IPS DF 4.7 (cell line): ENCODE results near the gene TMEM269.

ENCODE experiments used
- DNase-seq: peaks from one replicate; pipeline ENCODE4 v3.0.0-alpha.2; 2013; ENCODE audit warnings: low spot score; ENCODE audit errors: extremely low read depth

The TMEM269 gene

DNA sequence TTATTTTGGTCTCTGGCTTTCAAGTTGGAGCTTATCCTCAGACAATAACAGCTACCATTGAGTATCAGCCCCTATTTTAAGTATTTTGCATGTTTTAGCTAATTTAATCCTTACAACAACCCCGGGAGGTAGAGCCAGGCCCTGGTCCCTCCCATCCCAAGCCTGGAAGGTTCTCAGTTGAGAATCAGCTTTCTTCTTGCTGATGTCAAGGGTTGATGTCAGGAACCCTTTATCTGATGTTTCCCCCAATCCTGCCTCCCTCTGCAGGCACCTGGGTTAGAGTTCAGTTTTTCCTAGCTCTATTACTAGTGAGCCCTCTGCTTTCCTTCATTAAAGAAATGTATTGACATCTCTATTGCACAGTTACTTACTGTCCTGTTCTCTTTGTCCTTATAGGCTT lies 36.0 kb downstream of the TMEM269 start:
- DNase-seq = no peak

DNA sequence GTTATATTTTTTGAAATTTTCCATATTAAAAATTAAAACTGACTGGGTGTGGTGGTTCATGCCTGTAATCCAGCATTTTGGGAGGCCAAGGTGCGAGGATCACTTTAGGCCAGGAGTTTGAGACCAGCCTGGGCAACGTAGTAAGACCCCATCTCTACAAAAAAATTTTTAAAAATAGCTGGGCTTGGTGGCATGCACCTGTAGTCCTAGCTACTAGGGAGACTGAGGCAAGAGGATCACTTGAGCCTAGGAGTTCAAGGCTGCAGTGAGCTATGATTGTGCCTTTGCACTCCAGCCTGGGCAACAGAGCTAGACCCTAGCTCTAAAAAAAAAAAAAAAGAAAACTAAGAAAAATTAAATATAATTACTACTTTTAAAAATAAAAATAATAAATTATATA lies 36.9 kb downstream of the TMEM269 start:
- no peak for DNase-seq

DNA sequence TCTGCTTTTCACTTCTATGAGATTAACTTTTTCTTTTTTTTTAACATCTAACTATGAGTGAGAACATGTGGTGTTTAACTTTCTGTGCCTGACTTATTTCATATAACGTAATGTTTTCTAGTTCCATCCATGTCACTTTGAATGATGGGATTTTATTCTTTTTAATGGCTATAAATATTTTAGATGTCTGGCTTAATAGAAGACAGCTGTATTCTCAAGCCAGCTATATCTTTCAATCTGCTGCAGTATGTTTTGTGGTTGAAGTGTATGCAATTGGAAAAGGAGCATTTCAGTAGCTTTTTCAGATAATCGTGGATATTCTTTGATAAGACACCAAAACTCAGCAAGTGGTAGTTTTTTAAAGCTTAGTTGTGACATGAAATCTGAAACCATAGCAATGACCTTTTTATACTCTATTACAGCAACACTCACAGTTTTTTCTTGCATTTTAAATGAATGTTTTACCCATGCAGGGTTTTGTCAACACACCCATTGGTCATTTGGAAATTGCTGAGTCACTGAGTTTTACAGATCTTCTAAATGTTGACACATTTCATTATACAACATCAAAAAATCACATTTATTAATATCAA lies 38.1 kb downstream of the TMEM269 start:
- DNase-seq = no peak

DNA sequence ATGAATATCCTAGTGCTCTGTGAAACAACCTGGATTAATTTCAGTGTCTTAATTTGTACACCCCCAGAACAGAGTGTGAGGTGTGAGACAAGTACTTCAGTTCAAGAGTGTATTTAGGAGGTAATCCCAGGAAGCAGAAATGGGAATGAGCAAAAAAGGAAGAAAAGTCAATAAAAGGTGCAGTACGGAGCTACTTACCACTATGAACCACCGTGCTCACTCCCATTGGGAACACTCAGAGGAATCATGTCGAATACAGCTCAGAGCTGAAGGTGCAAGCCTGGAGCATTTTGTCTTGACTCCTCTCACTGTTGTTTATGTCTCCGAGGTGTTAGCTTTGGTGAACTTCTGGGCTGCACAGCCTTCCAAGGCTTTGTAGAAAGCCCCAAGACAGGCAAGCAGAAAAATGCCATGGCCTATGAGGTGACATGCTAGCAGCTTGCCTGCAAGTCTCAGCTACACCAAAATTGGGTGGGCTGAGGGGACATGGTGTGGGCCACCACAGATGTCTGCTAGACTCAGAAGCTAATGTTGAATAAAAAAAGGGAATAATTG lies 39.8 kb downstream of the TMEM269 start:
- DNase-seq = no peak

DNA sequence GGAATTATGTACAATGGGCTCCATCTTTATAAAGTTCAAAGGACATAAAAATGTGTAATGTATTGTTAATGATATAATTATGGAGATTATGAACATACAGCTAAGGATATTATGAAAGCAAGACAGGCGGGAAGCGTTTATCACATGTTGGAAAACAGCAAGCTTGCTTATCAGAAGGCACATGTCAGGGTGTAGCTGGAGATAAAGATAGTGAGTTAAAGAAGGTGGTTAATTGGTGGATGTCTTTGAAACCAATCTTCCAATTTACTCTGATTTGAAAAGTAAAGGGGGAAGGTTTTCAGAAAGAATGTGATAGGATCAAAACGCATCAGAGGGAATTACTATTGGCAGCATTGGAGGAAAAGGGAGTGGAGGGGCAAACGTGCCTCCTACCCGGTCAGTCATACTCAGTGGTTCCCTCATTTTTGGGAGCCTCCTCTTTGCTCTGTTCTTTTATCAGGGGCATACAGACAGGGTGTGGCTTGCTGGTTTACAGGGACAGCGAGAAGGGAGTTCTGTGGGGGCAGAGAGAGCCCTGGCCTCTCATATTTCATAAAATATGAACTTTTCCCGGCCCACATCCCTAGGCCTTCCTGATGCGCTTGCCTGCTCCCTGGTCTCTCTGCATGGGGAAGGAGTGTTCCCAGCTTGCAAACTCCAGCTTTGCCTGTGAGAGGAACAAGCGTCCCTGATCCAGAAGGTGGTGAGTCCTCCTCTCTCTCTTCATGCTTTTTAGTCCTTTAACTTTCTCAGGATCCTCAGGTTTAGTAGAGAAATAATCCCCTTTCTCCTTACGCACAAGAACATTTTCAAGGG lies 40.5 kb downstream of the TMEM269 start:
- DNase-seq = no peak

DNA sequence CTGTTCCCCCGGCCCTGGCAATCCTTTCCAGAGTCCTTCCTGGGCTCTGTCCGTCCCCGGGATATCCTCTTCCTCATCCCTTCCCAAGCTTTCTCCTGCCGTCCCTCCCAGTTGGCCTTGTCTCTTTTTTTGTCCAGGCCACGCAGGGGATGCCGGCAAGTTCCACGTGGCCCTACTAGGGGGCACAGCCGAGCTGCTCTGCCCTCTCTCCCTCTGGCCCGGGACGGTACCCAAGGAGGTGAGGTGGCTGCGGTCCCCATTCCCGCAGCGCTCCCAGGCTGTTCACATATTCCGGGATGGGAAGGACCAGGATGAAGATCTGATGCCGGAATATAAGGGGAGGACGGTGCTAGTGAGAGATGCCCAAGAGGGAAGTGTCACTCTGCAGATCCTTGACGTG lies 45.8 kb downstream of the TMEM269 start:
- no peak for DNase-seq

DNA sequence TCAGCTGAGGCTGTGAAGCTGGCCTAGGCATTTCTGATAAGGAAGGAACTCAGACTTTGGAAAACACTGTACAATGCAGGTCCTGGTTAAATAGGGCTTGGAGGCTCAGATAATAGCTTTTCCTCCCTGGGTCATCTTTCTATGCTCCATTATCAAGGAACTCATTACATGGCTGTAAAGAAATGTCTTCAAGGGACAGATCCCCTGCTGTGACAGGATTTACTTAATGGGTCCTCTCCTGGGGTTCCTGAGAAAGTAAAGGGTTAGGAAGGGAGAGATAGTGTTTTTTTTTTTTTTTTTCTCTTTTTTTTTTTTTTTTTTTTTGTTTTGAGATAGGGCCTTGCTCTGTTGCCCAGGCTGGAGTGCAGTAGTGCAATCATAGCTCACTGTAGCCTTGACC lies 46.5 kb downstream of the TMEM269 start:
- DNase-seq = no peak

DNA sequence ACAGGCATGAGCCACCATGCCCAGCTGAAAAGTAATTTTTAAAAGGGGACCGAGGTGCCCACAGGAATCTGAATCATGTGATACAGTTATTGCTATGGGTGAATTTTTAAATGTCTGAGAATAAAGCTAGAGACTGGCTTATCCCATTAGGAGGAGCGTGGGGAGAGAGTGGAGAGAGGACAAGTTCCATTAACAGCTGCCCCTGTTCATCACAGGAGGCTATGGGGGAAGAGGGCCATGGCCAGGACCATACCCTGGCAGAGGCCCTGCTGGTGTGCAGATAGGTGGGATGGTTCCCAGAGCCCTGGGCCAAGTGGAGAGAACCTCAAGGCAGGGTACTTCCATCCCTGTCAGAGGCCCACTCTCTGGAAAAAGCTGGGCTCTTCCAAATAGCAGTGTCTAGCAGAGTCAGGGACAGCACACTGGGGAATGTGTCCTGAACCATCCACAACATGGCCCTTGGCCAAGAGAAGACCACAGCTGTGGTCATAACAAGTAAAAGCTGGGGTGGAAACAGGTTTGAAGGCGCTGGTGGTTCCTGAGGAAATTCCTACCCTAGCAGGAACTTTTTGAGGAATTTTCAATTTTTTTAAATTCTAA lies 48.0 kb downstream of the TMEM269 start:
- no peak for DNase-seq

DNA sequence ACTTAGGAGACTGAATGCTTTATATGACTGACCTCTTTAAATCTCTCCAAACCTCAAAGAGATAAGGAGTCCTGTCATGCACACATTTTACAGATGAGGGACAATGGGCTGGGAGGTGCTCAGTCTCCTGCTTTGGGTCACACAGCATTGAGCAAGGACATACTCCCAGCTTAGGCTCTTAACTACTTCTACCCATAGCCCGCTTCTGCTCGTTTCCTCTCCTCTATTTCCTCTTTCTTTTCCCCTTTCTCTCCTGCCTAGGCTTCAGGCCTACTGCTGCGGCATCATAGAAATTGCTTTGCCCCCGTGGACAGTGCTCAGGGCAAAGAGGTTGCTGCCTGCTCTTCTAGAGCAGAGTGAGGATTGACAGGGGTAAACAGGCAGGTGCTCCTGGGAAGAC lies 49.2 kb downstream of the TMEM269 start:
- DNase-seq = no peak

DNA sequence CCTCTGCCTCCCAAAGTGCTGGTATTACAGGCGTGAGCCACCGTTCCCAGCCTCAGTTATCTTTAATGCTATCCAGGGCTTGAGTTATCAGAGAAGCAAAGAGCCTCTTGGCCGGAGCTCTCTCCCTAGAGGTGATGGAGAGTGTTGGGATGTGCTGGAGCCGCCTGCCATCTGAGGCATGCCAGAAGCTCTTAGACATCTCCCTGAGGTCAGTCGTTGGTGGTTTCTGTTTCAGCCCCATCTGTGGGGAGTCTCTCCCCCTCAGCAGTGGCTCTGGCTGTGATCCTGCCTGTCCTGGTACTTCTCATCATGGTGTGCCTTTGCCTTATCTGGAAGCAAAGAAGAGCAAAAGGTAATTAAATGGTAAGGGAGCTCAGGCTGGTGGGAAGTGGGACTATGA lies 50.0 kb downstream of the TMEM269 start:
- no peak for DNase-seq

DNA sequence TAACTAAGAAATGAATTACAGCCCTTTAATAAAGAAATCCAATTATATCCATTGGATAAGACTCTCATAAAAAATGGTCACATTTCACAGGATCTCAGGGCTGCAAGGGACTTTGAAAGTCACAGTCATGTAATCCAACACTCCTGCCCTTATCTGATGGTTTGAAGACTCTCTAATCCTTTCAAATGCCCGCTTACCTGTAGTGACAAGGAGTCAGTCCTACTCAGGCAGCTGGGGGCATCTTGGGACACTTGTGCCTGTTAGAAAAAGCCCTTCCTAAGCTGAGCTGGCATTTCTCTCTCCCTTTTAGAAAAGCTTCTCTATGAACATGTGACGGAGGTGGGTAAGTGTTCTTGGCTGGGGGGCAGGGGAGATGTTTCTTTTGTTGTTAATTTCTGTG lies 50.6 kb downstream of the TMEM269 start:
- no peak for DNase-seq

DNA sequence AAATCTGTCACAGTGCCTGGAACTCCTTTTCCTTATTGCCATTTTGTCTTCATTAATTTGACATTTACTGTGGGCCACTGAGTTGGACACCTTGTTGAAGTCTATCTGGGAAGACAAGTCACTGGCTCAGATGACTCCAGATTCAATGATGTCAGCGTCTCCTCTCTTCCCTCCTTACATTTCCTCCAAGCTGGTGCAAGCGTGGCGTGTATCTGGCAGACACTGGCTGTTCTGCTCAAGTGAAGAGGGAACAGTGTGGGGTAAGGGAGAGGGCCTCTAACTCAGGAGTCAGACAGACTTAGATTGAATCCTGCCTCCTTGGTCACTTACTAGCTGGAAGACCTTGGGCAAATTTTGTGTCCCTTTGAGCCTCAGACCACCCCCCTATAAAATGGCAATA lies 52.9 kb downstream of the TMEM269 start:
- no peak for DNase-seq

DNA sequence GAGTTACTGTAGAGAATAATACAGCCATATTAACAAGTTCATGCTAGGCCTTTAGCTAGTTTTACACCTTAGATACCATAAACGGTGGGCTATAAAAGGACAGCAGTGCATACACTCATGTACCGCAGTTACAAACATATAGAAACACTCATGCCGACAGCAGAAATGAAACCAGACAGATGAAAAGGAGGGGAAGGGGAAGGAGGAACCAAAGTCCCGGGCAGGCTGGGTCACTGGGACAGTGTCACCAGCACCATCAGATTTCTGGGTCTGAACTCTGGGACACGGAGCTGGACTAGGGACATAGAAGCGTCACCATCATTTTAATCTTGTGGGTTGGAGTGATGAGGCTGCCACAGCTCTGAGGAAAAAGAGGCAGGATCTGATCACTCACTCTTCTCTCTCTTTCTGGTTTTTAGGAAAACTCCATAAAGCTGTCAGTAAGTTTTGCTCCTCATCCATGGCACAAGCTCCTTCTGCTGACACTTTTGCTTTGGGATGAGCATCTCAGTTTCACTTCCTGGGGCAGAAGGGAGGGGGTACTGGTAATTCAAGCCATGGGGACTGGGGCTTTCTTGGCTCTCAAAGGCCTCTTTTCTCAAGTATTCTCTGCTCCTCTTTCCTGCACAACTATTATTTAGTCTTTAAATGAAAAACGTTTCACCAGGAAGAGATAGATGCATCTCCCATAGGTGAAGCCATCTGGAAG lies 53.8 kb downstream of the TMEM269 start:
- no peak for DNase-seq

DNA sequence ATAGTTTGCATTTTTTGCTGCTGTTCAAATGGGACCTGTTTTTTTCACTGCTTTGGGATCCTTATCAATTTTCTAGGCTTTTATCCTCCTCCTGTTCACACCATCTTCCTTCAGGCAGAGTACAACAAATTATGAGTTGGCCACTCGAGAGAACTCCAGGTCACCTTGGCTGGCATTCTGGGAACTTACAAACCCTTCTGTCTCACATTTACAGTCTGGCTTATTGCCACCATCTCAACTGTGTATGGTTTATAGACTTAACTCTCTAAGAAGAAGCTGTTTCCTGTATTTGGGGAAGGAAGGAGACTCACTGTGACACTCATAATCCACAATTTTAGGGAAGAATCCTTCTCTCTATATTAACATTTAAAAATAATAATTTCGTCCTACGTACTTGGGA lies 56.2 kb downstream of the TMEM269 start:
- DNase-seq = no peak

DNA sequence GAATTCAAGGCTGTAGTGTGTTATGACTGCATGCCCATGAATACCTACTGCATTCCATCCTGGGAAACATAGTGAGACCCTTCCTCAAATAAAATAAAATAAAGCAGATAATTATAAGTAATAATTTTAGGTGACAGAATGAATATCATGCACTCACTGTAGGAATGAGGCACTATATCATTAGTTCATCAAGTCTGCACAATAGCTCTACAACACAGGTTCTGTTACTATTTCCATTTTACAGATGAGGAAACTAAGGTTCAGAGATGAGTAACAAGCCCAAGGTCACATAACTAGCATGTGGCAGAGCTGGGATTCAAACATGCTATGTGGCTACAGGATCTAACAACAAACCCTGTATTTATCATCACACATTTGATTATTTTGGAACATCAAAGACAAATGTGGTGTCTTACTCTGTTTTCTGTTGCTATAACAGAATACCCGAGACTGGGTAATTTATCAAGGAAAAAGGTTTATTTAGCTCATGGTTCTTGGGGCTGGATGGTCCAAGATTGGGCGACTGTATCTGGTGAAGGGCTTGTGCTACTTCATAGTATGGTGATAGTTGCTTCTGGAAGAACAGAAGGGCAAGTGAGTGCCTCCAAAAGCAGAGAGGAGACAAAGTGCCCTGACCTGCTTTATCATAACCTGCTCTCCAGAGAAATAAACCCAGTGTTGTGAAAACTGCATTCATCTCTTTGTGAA lies 56.8 kb downstream of the TMEM269 start:
- DNase-seq = no peak

DNA sequence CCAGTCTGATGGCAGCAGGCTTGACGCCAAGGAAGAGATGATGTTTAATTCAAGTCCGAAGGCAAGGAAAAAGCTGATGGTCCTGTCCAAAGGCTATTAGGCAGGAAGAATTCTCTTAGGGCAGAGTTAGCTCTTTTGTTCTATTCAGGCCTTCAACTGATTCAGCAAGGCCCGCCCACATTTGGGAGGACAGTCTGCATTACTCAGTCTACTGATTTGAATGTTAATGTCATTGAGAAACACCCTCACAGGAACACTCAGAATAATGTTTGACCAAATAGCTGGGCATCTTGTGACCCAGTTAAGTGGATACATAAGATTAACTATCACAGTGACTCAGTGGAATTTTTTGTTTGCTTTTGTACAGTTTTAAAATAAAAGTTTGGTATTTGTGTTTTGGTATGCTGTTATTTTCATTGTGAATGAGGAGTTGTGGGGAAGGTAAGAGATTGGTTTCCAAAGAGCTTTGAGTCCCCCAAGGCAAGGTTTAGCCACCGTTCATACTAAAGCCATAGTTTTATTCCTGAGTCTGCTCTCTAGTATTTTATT lies 59.9 kb downstream of the TMEM269 start:
- DNase-seq = no peak

DNA sequence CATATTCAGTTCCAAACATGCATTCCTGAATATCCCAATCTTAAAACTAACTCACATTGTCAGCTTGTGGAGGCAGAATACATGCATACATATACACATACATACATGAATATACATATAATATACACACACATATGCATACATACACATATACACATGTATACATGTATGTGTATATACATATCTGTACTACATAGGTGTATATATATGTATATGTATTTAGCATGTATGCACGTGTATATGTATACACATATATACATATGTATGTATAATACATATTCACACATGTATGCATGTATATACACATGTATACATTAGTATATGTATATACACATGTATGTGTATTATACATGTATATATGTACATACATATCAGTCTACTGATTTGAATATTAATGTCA lies 60.4 kb downstream of the TMEM269 start:
- no peak for DNase-seq

DNA sequence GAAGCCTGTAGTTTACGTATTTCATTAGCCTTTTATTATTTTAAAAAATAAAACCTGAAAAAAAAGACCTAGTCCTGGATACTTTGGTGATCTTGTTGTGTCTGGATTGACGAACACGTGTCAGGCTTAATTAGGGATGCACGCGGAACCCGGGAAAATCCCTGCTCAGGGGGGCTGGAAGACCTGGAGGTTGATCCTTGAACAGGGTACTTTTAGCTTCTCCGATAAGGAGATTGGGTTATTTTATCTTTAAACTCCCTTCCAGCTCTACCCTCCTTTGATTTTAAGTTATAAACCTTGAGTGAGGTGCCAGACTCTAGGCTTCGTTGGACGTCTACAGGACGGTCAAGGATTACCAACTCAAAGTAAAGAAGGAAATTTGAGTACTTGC lies 61.1 kb downstream of the TMEM269 start:
- DNase-seq = no peak

DNA sequence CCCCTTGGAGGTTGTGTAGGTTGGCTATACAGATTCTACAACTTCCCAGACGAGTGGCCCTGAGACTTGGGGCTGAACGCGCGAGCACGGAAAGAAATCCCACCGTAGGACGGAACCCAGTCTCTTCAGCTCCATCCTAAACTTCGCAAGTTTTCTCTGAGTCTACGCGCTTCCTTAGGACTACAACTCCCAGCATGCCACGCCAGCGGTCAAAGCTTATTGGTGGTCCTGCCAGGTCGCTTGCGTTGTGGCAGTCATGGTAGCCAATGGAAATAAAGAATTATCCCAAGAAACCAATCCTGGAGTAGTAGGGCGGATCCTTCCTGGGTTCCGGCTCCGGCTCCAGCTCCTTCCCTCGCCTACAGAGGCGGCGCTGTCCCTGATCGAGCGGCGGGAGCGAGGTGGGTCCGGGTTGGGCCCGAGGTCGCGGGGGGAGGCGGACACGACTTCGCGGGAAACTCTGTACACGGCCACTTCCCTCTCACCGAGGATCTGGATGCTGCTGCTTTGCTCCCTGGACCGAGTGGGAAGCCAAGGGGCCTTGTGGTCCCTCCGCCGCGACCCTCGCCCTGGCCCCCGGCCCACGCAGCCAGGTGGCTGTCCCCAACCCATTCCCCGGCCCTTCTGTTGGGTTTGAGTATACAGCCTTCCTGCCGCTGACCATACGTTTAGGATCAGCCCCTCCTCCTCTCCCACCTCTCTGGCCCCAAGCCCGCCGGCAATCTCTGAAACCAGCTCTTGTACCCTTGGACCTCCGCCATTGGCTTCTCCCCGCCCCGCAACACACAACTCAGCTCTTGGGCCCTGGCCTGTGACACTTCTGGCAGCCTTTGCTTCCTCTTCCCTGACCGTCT lies 61.7 kb downstream of the TMEM269 start, which contains the start of gene ZNF691:
Gene ZNF691 (plus strand): TSS at position 357 of the 854 bp plus-strand sequence. CDS start 3,046 bp downstream, outside the sequence.
- DNase-seq = peak; percentile 97

DNA sequence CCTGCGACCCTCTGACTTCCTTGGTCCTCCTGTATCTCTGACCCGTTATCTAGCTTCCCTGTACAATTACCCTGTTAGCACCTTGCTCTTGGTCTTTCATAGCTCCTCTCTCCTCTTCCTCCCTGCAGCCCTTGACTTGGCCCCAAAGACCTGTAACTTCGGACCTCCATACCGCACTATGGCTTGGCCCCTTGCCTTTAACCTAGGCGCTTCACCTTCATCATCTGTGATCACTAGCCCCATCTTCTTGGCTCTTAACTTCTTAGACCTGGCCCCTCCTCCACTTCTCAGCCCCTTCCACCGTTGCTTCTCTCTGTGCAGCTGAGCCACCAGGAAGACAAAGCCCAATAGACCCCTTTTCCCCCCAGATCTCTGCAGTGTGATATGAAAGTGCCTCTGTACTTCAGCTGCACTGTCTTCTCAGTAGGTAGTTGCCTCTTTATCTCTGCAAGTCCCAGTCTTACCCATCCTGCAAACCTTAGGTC lies 62.4 kb downstream of the TMEM269 start:
- DNase-seq = no peak
